GM12878 (cell line): ENCODE results near the gene WNT9A. TPM values are rescaled to one million over a fixed set of nuclear protein-coding genes. Genes with fewer than 3 reads are reported as not detected.

Experiments used
- ATAC-seq: fragments of 200-7000 bp; cut with Tn5 transposase; 3 replicates; pipeline ENCODE4 v1.9.1; 2020; ENCODE audit warnings: mild to moderate bottlenecking, moderate library complexity
- BruUV-seq: library from RNA; stranded (reverse); fragments of 400-500 nt; replicated peaks from 2 replicates; lab custom pipeline; 2021; lab: Mats Ljungman, UMichigan
- CTCF ChIA-PET: fragments of 300-600 bp; sonication (Branson Sonifier 250); formaldehyde crosslinking; extraction: SDS; loops from one replicate; lab custom pipeline; 2021; ENCODE audit warnings: inconsistent platforms; lab: Yijun Ruan, JAX
- POLR2A ChIA-PET: fragments of 350-600 bp; formaldehyde crosslinking; extraction: SDS; loops from one replicate; lab custom pipeline; 2021; ENCODE audit warnings: inconsistent platforms; lab: Charles Lee
- RAD21 ChIA-PET: fragments of 300-600 bp; sonication (Branson Sonifier 250); formaldehyde crosslinking; loops from one replicate; lab custom pipeline; 2023; ENCODE audit warnings: antibody characterized with exemption; ENCODE audit not compliant: unreplicated experiment; lab: Charles Lee
- SMC1A ChIA-PET: fragments of 300-600 bp; sonication (Branson Sonifier 250); formaldehyde crosslinking; loops from one replicate; lab custom pipeline; 2023; ENCODE audit not compliant: unreplicated experiment, uncharacterized antibody; lab: Charles Lee
- DNase-seq: peaks from one replicate; pipeline ENCODE4 v3.0.0-alpha.2; 2011; ENCODE audit warnings: low read depth, low spot score
- FAIRE-seq: peaks from 3 replicates; lab custom pipeline; 2011; peaks lifted over from hg19 to GRCh38; lab: Jason Lieb, UNC
- H2AFZ ChIP-seq: 2 replicates; pipeline ENCODE4 v1.6.0; 2011; ENCODE audit warnings: low read depth, low read length, control low read depth; ENCODE audit not compliant: control insufficient read depth
- H3K27ac ChIP-seq: 2 replicates; pipeline ENCODE4 v1.5.1; 2011; ENCODE audit warnings: control low read depth; ENCODE audit not compliant: control insufficient read depth, insufficient read depth
- H3K27me3 ChIP-seq, 2 experiments: replicated peaks in 1 of 2; 2 replicates each; pipeline versions ENCODE4 v1.6.0 to v1.6.1; 2011; ENCODE audit warnings: low read length in 1 of 2; ENCODE audit not compliant: control insufficient read depth in 2 of 2, insufficient read depth in 2 of 2
- H3K36me3 ChIP-seq, 2 experiments: 2 replicates each; pipeline ENCODE4 v1.5.1; 2011; ENCODE audit warnings: low read length in 1 of 2; ENCODE audit not compliant: control insufficient read depth in 2 of 2, insufficient read depth in 2 of 2
- H3K4me1 ChIP-seq: 2 replicates; pipeline ENCODE4 v1.6.1; 2011; ENCODE audit warnings: mild to moderate bottlenecking, low read length, moderate library complexity, mixed read lengths; ENCODE audit not compliant: control insufficient read depth, insufficient read depth
- H3K4me2 ChIP-seq: 2 replicates; pipeline ENCODE4 v1.6.0; 2011; ENCODE audit warnings: control low read depth; ENCODE audit not compliant: control insufficient read depth, insufficient read depth
- H3K4me3 ChIP-seq: fragments of 200-600 bp; sonication (generic); 2 replicates; pipeline ENCODE4 v1.5.1; 2016
- H3K79me2 ChIP-seq: 2 replicates; pipeline ENCODE4 v1.6.0; 2011; ENCODE audit warnings: low read length; ENCODE audit not compliant: control insufficient read depth, insufficient read depth
- H3K9ac ChIP-seq: 2 replicates; pipeline ENCODE4 v1.8.0; 2011; ENCODE audit warnings: low read length, control low read depth, mixed read lengths; ENCODE audit not compliant: control insufficient read depth, insufficient read depth
- H3K9me3 ChIP-seq: replicated peaks from 3 replicates; pipeline ENCODE4 v1.5.1; 2011; ENCODE audit warnings: mild to moderate bottlenecking, low read length; ENCODE audit not compliant: control insufficient read depth, insufficient read depth
- H4K20me1 ChIP-seq: 2 replicates; pipeline ENCODE4 v1.6.0; 2011; ENCODE audit not compliant: control insufficient read depth, insufficient read depth
- EZH2 ChIP-seq: IDR thresholded peaks from 2 replicates; pipeline ENCODE4 v1.6.1; 2012; ENCODE audit warnings: low read depth, mild to moderate bottlenecking, control low read depth, inconsistent platforms, low read length, borderline replicate concordance; ENCODE audit not compliant: control insufficient read depth
- FOXM1 ChIP-seq: IDR thresholded peaks from 2 replicates; pipeline ENCODE4 v1.6.1; 2012; ENCODE audit warnings: low read depth, mild to moderate bottlenecking, inconsistent platforms, low read length, moderate library complexity
- HDGF ChIP-seq: fragments of 450-650 bp; IDR thresholded peaks from 2 replicates; pipeline ENCODE4 v1.6.1; 2016; ENCODE audit warnings: antibody characterized with exemption
- IKZF2 ChIP-seq, 2 experiments: fragments of 450-650 bp; IDR thresholded peaks; 2 replicates each; pipeline ENCODE4 v1.6.1; 2017; ENCODE audit warnings: mild to moderate bottlenecking in 2 of 2, moderate library complexity in 2 of 2
- KLF5 ChIP-seq: fragments of 450-650 bp; IDR thresholded peaks from 2 replicates; pipeline ENCODE4 v1.6.1; 2014; ENCODE audit warnings: mild to moderate bottlenecking; ENCODE audit not compliant: partially characterized antibody
- MEF2B ChIP-seq: fragments of 450-650 bp; IDR thresholded peaks from 2 replicates; pipeline ENCODE4 v1.6.1; 2018; ENCODE audit warnings: mild to moderate bottlenecking, moderate library complexity; ENCODE audit not compliant: partially characterized antibody, poor library complexity, severe bottlenecking
- NFIC ChIP-seq: IDR thresholded peaks from 2 replicates; pipeline ENCODE4 v1.6.1; 2012; ENCODE audit warnings: low read depth, mild to moderate bottlenecking, inconsistent platforms, low read length, moderate library complexity
- NKRF ChIP-seq: fragments of 450-650 bp; conservative IDR thresholded peaks from 2 replicates; pipeline ENCODE4 v1.6.1; 2017; ENCODE audit warnings: mild to moderate bottlenecking, moderate library complexity
- RB1 ChIP-seq: fragments of 450-650 bp; formaldehyde crosslinking; IDR thresholded peaks from 2 replicates; pipeline ENCODE4 v1.6.1; 2017; ENCODE audit warnings: mild to moderate bottlenecking, borderline replicate concordance
- RBBP5 ChIP-seq: fragments of 200-600 bp; sonication (generic); conservative IDR thresholded peaks from 2 replicates; pipeline ENCODE4 v1.6.1; 2016
- RCOR1 ChIP-seq: conservative IDR thresholded peaks from 2 replicates; pipeline ENCODE4 v1.6.1; 2012; ENCODE audit warnings: low read depth, low read length, improper control_type of control experiment
- RELB ChIP-seq: fragments of 450-650 bp; IDR thresholded peaks from 2 replicates; pipeline ENCODE4 v1.6.1; 2017; ENCODE audit warnings: low read depth, mild to moderate bottlenecking, moderate library complexity
- SMAD1 ChIP-seq: fragments of 450-650 bp; IDR thresholded peaks from 2 replicates; pipeline ENCODE4 v1.6.1; 2018; ENCODE audit warnings: mild to moderate bottlenecking, low read depth; ENCODE audit not compliant: partially characterized antibody
- SREBF2 ChIP-seq: IDR thresholded peaks from 2 replicates; pipeline ENCODE4 v1.6.1; 2012; ENCODE audit warnings: mild to moderate bottlenecking, low read length
- SUZ12 ChIP-seq: fragments of 200-600 bp; sonication (generic); IDR thresholded peaks from one replicate; pipeline ENCODE4 v1.6.1; 2018; ENCODE audit warnings: antibody characterized with exemption, mild to moderate bottlenecking; ENCODE audit not compliant: unreplicated experiment
- USF1 ChIP-seq: IDR thresholded peaks from 2 replicates; pipeline ENCODE4 v1.6.1; 2011; ENCODE audit warnings: borderline replicate concordance, low read depth, mild to moderate bottlenecking, moderate library complexity, mixed read lengths, low read length; ENCODE audit not compliant: insufficient read depth; ENCODE audit errors: extremely low read length
- ZBED1 ChIP-seq: IDR thresholded peaks from 2 replicates; pipeline ENCODE4 v1.6.1; 2016; ENCODE audit warnings: borderline replicate concordance
- ZNF384 ChIP-seq: IDR thresholded peaks from 2 replicates; pipeline ENCODE4 v1.6.1; 2012; ENCODE audit warnings: low read depth, mild to moderate bottlenecking, low read length, improper control_type of control experiment, borderline replicate concordance
- ZSCAN29 ChIP-seq: fragments of 450-650 bp; IDR thresholded peaks from 2 replicates; pipeline ENCODE4 v1.6.1; 2017; ENCODE audit warnings: mild to moderate bottlenecking, moderate library complexity
- WGBS: methylation state at CpG from one replicate; pipeline ENCODE4 v1.1.6; 2016; ENCODE audit warnings: low lambda C conversion rate; ENCODE audit not compliant: insufficient replicate concordance, insufficient coverage; ENCODE audit errors: missing lambda C conversion rate; 5-methylcytosine and 5-hydroxymethylcytosine counted together
- in situ Hi-C: fragments of 300-500 bp; cut with MboI; formaldehyde crosslinking; loops from 9 replicates; pipeline ENCODE4 v1.14.3; 2018; ENCODE audit warnings: mixed read lengths
- intact Hi-C: fragments of 100-400 bp; cut with micrococcal nuclease; formaldehyde crosslinking; loops from one replicate; pipeline ENCODE4 v1.14.2; 2022; ENCODE audit not compliant: unreplicated experiment
- polyA plus RNA-seq, 11 experiments: library from polyadenylated mRNA; depleted of rRNA in 4 of 11; unstranded in 6 of 11; stranded (reverse) in 5 of 11; fragments of >200 nt; fragmentation: Nextera tagmentation in 4 of 11; fragmentation: Illumina TruSeq in 1 of 11; extraction: Ambion mirVana in 4 of 11; extraction: Trizol in 1 of 11; gene quantifications; 1 replicate in 1 of 11; 2 replicates in 10 of 11; pipeline versions ENCODE4 v1.2.1 to v1.2.3, GENCODE V29; 2011 to 2016; ENCODE audit warnings: inconsistent platforms in 2 of 11, missing spikeins in 2 of 11, low read depth in 1 of 11
- total RNA-seq, 4 experiments: library from RNA; depleted of rRNA in 3 of 4; stranded (reverse); fragments of >200 nt in 3 of 4; fragmentation: Illumina TruSeq in 1 of 4; extraction: Trizol in 1 of 4; gene quantifications; 2 replicates each; pipeline versions ENCODE4 v1.2.1 to v1.2.3, GENCODE V29; 2013 to 2021

WNT9A gene
- total and polyA plus RNA-seq, 10 of the 15 experiments (the other 5 are each of a cell fraction or from before 2014, with no cell fraction given), result not detected

GRCh38 chr1:227883641-227884301 lies 64.0 kb downstream of the WNT9A start:
- H3K9me3 ChIP-seq, result no peaks in the 10 kb centered on the region
- no peak overlapping the region for H3K4me2 ChIP-seq
- no peaks in the 10 kb centered on the region for H3K79me2 ChIP-seq
- no peak overlapping the region for H3K4me3 ChIP-seq
- H3K27me3 ChIP-seq, result no peaks in the 10 kb centered on the region
- SMC1A ChIA-PET, result no interaction called here
- H3K4me1 ChIP-seq, result no peaks in the 10 kb centered on the region
- BruUV-seq, result no TSS peak
- H2AFZ ChIP-seq, result no peak overlapping the region
- in situ Hi-C loops, result no loop called here
- CTCF ChIA-PET, result interaction anchor here (0.7 to 1.0 kb wide), 2 partner anchors 21 to 51 kb away, joined by 3 read pairs; no protein-coding TSS in a partner anchor
- H3K27ac ChIP-seq, result no peak overlapping the region
- RAD21 ChIA-PET, result no interaction called here
- no peak overlapping the region for H3K9ac ChIP-seq
- FAIRE-seq (no peak), ATAC-seq (no peak), DNase-seq (no peak)
- POLR2A ChIA-PET, result no interaction called here
- H4K20me1 ChIP-seq, result no peaks in the 10 kb centered on the region
- 36% methylated on average over 15 of the region's 15 CpGs for WGBS
- intact Hi-C loops, result no loop called here
- no peaks in the 10 kb centered on the region for H3K36me3 ChIP-seq
- TF ChIP-seq MEF2B (no peak), IKZF2 (IDR thresholded peaks at IDR 0.05) (no peak), NFIC (no peak), RBBP5 (no peak), SREBF2 (no peak), ZSCAN29 (no peak), USF1 (no peak), ZNF384 (no peak), SMAD1 (no peak), FOXM1 (no peak), SUZ12 (no peak), ZBED1 (no peak), EZH2 (no peak), RELB (no peak), NKRF (no peak), KLF5 (no peak), HDGF (no peak), RB1 (no peak), RCOR1 (no peak)
